Esophagus muscularis mucosa (tissue), 3 donors: ENCODE results near the gene SAMD5.

Source experiments
- CTCF ChIP-seq, 3 experiments: fragments of 200-600 bp in 2 of 3; fragments of 450-650 bp in 1 of 3; sonication (generic) in 2 of 3; IDR thresholded peaks; one replicate each; pipeline ENCODE4 v1.5.1; 2017 to 2019; ENCODE audit warnings: antibody characterized with exemption in 3 of 3, mild to moderate bottlenecking in 2 of 3, moderate library complexity in 1 of 3
- POLR2AphosphoS5 ChIP-seq, 2 donors: sonication (generic); formaldehyde crosslinking; IDR thresholded peaks; one replicate each; pipeline ENCODE4 v1.6.1; 2017; ENCODE audit warnings: antibody characterized with exemption in 2 of 2

- TF ChIP-seq CTCF (IDR thresholded peaks at IDR 0.05) (no peak), POLR2AphosphoS5 (IDR thresholded peaks at IDR 0.05) (no peak)
Observed at GRCh38 chr6:147467886-147468285, 40.6 kb upstream of the SAMD5 start.
